Fibroblast of skin of scalp (primary cell): Measurements from ENCODE around the gene TMEM86B. TPM values are rescaled to one million over a fixed set of nuclear protein-coding genes. Genes with fewer than 3 reads are reported as not detected.
A peak's percentile ranks its signal among the peaks of the same experiment; 100 is the strongest.

Source experiments
- DNase-seq: peaks from one replicate; pipeline ENCODE4 v3.0.0-alpha.2; 2013
- polyA plus RNA-seq, 2 experiments: library from polyadenylated mRNA; unstranded; fragments of 120-200 nt; gene quantifications; one replicate each; pipeline ENCODE4 v1.2.1, GENCODE V29; 2013; ENCODE audit not compliant: insufficient read length in 2 of 2

TMEM86B gene, protein sequence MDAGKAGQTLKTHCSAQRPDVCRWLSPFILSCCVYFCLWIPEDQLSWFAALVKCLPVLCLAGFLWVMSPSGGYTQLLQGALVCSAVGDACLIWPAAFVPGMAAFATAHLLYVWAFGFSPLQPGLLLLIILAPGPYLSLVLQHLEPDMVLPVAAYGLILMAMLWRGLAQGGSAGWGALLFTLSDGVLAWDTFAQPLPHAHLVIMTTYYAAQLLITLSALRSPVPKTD
- polyA plus RNA-seq (2013, experiment 1 of 2; ENCODE audit: insufficient read length) = 2.3 TPM
- polyA plus RNA-seq (2013, experiment 2 of 2; ENCODE audit: insufficient read length) = 2.5 TPM

DNA sequence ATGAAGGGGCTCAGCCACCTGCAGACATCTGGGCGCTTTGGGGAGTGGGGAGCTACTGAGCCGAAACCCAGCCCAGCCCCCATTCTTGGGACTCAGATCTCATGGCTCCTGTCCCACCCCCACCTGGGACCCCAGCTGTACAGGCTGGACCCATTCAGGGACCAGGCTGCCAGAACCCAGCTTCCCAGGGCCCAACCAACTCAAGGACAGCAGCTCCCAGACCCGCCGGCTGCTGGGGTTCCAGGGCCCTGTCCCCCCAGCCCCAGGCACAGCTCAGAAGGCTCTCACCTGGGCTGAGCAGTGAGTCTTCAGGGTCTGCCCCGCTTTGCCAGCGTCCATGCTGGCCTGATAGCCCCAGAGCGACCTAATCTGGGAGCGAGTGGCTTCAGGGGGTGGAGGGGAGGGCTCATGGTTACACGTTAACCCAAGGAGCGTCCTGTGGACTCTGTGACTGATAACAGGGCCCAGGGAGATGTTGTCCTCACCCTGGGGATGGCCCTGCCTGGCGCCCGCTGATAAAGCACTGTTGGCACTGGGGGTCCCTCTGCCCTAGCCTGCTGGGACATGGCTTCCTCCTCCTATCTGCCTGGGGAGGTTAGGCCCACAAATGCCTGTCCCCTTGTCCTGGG, at the start of gene TMEM86B:
Gene TMEM86B (minus strand): TSS at position 361 of the 629 bp plus-strand sequence. CDS start 22 bp downstream, at position 339.
- no peak for DNase-seq

DNA sequence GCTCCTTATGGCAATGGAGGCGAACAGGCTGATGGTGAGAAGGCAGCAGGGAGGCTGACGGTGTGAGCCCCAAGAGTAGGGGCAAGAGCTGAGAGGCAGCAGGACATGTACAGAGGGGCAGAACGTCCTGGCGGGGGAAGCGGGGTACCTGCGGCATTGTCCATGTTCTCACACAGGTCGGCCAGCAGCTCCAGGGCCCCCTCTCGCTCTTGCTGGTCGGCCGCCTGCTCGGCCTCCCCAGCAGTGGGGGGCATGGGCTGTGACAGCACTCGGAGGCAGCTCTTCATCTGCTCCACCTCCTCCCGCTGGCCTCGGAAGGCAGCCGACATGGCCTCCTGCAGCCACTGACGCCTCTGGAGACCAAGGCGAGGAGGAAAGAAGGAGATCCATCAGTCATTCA, 48.9 kb upstream of the TMEM86B start:
- no peak for DNase-seq

DNA sequence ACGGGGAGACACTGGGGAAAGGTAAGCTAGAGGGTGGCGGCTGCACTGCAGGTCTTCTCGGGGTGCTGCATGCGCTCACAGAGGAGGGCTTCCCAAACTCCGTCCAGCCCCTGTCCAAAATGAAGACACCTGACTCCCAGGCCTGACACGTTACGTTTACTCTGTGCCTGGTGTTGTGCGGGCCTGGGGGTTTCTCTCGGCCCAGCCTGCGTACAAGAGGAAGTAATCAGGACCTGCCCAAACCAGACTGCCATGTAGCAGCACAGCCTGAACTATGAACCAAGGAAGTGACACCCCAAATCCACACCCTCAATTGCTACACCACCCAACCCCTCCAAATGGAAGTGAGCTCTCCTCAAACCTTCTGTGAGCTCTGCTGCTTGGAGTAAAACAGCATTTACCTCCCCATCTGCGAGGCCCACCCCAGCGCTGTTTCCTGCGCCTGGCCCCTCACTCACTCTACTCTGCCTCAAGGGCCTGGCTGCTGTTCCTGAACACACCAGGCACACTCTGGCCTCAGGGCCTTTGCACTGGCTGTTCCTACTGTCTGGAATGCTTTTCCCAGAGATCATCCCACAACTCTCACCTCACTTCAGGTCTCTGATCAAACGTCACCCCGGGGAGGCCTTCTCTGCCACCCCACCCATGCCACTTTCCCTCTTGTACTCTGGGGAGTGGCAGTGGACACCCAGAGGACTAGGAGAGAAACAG, 48.3 kb upstream of the TMEM86B start:
- no peak for DNase-seq

DNA sequence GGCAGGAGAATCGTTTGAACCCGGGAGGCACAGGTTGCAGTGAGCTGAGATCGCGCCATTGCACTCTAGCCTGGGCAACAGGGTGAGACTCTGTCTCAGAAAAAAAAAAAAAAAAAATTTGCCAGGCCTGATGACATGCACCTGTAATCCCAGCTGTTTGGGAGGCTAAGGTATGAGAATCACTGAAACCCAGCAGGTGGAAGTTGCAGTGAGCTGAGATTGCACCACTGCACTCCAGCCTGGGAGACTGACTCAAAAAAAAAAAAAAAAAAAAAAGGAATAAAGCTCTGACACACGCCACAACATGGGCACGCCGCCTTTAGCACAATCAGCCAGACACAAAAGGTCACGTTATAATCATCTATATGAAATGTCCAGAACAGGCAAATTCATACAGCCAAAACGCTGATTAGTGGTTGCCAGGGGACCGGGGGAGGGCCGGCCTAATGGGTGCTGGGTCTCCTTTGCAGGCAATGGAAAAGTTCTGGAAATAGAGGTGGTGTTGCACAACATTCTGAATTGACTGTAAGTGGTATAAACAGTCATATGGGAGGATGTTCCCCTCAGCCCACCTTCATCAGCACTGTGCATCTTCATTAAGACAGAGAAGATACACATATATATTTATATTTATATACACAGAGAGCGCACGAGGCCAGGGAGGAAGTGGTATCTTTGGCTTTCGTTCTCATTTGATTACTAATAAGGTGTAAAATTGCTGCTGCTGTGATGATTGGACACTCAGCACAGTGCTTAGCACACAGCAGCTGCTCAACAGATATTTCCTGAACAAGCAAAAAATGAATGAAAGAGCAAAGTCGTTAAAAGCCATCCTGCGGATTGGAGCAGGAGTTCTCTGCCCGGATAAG, 47.5 kb upstream of the TMEM86B start:
- DNase-seq = no peak

DNA sequence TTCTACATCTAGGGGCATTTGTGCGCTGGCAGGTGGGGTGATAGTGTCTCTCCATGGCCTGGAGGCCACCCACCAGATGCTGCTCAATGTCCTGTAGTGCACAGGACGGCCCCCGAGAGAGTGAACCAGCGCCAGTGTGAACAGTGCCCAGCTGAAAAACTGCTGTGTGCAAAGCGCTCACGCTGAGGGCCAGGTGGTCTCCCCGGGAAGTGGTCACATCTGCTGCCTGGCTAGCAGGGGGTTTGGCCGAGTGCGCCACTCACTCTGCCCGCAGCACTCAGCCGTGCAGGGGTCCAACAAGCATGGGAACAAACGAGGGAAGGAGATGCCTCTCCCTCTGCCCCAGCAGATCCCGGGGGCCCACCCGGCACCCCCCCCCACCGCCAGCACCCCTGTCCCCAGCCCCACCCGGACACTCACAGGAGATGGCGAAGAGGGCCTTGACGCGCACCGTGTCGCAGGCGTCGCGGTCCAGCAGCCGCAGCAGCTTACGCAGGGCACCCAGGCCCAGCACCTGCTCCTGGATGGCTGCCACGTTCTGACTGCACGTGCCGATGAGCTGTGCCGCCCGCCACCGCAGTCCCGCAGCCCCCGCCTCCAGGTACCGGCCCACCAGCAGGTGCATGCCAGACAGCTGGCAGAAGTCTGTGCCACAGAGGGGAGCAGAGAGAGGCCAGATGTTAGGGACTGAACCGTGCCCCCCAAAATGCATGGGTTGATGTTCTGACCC, 45.6 kb upstream of the TMEM86B start:
- no peak for DNase-seq

DNA sequence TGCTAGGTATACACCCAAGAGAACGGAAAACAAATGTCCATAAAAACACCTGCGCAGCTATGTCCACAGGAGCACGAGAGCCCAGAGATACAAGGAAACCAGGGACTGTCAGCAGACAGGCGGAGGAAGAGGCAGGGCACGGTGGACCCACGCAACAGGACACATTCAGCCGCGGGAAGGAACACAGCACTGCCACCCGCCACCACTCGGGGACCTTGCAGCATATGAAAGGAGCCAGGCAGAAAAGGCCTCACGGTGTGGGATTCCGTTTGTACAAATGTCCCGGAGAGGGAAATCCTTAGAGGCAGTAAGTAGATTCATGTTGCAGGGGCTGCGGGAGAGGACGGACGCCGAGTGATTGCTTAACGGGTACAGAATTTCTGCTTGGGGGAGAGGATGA, 43.6 kb upstream of the TMEM86B start:
- DNase-seq = no peak

DNA sequence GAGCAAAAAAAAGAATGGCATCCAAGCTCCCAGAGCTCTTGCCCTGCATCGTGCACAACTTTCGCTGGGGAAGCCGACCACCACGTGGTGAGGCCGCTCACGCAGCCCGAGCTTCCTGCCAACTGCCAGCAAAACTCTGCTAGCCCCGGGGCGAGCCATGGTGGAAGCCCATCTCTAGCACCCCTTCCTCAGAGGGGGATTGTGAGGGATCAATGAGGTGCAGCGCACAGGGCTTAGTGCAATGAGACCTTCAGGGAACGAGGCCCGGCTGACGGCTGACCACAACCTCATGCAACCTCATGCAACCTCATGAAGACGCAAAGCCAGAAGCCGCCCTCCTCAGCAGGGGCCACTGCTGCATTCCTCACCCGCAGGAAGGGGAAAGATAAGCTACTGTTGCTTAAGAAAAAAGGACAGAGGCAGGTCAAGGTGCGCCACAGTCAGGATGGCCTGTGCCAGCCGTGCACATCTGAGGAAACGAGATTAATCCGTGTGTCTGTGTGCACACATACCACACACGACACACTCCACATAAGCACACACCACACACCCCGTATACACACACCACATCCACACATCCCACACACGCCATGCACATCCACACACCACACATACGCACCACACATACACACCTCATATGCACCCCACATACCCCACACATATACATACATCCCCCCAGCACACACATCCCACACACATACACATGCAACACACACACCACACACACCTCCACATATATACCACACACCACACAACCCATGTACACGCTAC, 41.8 kb upstream of the TMEM86B start:
- DNase-seq = no peak

DNA sequence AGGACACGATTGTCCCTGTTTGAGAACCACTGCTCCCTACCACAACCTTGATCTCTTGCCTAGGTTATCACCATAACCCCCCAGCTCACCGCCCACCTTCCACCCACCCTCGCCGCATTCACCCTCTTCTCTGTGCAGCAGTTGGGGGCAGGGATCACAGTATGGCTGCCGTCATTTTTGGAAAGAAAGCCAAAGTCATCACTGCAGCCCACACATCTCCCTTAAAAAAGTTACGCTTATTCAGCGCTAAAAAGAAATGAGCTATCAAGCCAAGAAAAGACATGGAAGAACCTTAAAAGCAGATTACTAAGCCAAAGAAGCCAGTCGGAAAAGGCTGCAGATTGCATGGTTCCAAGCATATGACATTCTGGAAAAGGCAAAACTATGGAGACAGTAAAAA, 40.7 kb upstream of the TMEM86B start:
- no peak for DNase-seq

DNA sequence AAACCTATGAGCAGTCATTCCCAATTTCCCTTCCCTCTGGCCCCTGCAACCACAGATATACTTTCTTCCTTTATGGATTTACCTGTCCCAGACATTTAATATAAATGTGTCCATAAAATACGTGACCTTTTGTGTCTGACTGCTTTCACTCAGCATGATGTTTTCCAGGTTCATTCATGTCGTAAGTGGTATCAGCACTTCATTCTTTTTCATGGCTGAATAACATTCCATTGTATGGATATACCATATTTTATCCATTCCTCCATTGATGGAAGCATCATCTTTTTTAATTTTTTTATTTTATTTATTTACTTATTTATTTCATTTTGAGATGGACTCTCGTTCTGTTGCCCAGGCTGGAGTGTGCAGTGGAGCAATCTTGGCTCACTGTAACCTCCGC, 38.3 kb upstream of the TMEM86B start:
- no peak for DNase-seq

DNA sequence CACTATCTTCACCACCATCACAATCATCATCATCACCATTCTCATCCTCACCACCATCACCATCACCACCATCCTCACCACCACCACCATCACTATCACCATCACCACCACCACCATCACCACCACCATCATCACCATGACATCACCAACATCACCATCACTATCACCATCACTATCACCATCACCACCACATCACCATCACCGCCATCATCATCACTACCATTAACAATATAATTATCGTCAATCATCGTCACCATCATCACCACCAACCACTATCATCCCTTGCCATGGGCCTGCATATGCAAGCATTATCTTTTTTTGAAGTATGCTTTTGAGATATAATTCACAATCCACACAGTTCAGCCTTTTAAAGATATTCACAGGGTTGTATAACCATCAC, 37.8 kb upstream of the TMEM86B start:
- DNase-seq = no peak

DNA sequence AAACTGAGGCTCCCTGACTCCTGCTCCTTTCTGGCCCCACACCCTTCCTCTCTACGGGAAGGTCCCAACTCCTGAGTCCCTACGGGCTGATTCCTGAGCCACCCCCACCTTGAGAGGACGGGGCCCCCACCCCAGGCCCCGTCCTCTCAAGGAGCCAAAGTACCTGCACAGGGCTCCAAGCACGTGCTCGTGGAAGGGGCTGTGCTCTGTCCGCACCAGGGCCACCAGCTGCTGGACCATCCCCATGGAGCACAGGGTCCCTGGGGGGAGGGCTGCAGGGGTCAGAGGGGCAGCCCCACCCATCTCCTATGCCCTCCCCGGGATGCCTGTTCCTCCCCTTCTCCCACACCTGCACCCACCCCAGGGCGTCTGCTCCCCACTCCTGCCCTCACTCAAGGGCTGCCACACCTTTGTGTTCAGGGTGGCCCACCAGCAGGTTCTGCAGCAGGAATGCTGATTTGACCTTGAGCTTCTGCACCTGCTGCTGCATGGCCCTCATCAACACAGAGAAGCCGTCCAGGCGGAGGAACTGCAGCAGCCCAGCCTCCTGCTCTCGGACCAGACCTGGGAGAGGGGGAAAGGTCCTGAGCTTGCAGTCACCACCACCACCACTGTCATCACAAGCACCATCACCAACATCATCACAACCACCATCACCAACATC, 37.3 kb upstream of the TMEM86B start:
- no peak for DNase-seq

DNA sequence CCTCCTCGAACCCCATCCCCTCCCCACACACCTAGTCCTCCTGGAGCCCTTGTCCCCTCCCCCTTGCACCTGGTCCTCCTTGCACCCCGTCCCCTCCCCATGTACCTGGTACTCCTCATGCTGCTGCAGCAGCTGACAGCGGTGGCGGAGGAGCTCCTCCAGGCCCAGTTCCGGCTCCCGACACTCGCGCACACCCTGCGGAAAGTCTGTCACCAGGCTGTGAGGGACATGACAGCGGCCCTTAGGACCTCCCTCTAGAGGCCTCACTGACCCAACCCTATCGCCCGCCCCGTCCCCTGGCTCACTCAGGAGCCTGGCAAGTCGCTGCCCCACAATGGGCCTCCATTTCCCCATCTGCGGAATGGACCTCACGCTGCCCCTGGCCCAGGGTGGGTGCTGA, 36.6 kb upstream of the TMEM86B start:
- DNase-seq = no peak

DNA sequence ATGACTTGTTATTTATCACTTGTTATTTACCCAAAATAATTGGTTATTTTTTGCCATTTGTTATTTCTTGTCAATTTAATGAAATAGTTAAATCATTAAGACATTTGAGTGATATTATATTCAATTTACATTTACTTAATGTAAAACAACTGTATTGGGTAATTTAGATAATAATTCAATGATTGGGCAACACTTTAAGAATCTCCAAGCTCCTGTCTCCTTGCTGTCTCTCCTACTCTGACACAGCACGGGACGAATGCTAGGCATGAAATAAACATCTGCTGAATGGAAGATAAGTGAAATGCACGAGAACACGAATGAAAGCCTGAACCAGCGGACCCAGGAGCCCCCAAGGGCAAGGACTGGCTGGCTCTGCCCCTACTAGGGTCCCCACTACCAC, 36.0 kb upstream of the TMEM86B start:
- DNase-seq = no peak

DNA sequence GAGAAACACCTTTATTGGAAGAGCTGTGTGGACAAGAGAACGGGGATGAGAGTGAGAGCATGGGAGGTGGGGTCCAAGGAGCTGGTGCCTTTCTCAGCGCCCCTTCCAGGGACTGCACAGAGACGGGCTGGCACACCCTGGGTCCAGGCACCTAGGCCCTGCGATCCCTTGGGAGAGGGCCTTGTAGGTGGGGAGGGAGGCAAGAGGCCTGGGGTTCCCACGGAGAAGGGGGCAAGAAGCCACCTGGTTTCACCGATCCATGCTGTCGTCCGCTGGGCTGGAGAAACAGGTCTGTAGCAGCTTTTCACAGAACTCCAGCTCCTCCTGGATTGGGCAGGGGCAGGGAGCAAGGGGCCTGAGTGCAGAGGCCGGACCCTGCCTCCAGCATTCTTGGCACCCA, 33.8 kb upstream of the TMEM86B start:
- no peak for DNase-seq

DNA sequence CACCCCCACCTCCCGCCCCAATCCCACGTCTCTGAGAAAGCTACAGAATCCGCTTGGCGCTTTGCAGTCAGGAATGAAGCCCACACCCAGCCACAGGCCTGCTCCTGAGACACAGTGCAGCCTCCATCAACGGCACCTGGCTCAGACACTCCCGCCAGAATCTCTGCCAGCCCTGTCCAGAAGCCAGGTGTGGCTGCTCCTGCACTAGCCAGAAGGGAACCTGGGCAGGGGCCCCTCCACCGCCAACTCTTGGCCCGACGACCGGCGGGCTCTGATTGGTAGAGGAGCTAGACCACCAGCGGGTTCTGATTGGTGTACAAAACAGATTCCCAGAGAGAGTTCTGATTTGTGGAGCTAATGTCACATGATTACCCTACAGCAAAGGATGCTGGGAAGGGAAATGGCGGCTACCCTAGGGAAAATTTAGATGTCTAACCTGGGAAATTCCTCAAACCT, 33.1 kb upstream of the TMEM86B start:
- DNase-seq = no peak

DNA sequence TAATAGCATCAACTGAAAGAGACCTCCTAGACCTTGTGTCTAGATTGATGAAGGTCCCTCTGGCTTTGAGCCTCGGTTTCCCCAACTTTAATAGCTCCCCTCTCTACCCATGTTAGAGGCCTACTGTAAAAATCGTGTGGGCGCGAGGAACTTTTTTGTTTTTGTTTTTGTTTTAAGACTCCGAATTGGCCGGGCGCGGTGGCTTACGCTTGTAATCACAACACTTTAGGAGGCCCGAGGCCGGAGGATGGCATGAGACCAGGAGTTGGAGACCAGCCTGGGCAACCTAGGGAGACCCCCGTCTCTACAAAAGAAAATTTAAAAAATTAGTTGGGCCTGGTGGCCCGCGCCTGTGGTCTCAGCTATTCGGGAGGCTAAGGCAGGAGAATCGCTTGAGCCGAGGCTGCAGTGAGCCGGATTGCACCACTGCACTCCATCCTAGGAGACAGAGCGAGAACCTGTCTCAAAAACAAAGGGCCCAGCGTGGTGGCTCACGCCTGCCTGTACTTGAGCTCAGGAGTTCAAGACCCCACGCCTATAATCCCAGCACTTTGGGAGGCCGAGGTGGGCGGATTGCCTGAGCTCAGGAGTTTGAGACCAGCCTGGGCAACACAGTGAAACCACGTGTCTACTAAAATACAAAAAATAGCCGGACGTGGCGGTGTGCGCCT, 31.1 kb upstream of the TMEM86B start:
- no peak for DNase-seq

DNA sequence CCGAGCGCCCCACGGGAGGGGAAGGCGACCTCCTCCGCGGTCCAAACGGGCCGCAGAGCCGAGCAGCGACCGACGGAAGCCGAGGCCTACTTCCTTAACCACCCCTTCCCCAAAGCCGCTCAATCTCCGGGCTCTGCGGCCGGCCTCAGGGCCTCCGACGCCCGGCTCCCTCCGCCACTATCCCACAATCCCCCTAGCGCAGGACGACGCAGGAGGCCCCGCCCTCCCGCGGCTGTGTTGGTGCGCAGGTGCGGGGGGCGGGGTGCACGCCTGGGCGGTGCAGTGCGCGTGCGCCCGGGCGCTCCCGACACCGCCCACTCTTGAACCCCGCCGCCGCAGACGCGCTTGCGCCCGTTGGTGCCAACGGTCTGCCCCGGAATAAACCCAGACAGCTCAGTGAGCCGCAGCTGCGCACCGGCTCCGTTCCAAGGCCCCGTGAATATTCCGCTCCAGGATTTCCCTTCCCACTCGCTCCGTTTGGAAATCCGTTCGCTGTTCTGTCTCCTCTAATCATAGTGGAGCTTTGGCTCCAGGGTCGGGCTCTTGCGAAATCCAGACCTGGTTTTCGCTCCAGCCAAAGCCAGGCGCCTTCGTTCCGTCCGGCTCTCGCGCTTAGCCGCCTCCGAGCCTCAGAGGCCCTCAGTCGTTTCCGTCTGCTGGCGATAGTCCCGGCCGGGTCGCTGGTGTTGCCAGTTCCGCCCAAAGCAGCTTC, 30.4 kb upstream of the TMEM86B start, which contains the start of gene PPP6R1:
Gene PPP6R1 (minus strand): TSS at position 190 of the 712 bp plus-strand sequence. CDS start 11,914 bp downstream, outside the sequence.
- peak; percentile 100 for DNase-seq

DNA sequence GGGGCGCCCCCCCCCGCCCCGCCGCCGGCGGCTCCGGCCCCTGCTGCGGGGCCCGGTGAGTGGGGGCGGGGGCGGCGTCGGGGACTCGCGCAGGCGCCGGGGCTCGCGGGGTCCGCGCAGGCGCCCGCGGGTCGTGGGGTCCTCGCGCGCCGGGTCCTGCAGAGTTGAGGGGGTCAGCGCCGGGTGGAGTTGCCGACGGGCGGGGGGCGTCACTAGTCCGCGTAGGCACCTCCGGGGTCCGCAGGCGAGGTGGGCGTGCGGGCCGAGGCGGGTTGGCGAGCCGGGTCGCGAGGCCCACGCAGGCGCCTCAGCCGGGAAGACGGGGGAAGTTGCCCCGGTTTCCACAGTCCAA, 29.9 kb upstream of the TMEM86B start:
- DNase-seq = no peak
